ENCODE results near the gene MBTD1.
"Not testable (repeated sequence)": the region's sequence is repeated elsewhere in the genome, so short reads cannot be mapped to it uniquely, and the experiment has no call there.

The MBTD1 gene

DNA sequence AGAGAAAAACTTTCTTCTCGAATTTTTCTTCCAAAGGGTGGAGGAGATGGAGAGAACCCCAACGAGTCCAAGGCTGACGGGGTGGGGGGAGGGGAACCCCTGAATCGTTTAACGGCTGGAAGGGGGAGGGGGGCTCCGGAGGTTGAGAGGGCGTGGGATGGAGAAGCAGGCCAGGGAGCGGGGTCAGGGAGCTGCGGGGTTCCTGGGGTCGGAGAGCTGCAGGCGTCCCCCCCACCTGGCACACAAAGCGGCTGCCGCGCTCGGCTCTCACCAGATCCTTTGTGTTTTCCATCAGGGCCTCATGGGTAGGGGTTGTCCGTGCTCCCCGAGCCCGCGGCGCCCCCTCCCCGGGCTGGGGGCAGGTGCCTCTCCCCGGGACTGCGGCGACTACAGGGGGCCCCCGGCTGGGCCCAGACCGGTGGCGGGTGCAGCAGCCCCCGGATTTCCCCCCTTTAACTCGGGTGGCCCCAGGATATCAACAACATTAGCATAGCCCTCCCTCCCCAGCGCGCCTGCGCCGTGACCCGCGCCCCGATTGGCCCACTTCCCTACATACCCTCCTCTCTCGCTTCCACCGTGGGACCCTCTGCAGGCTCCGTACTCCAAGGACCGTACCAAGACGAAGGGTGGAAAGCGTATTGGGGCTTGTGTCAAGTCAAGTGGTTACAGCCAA is at the start of gene MBTD1:
TSS of gene MBTD1 (minus strand) at position 486 of the 673 bp plus-strand sequence. CDS start 34,888 bp downstream, outside the sequence.
- DNase-seq (ENCODE audit: low read depth in 2 of 2) = peak; percentile 84 to 89

DNA sequence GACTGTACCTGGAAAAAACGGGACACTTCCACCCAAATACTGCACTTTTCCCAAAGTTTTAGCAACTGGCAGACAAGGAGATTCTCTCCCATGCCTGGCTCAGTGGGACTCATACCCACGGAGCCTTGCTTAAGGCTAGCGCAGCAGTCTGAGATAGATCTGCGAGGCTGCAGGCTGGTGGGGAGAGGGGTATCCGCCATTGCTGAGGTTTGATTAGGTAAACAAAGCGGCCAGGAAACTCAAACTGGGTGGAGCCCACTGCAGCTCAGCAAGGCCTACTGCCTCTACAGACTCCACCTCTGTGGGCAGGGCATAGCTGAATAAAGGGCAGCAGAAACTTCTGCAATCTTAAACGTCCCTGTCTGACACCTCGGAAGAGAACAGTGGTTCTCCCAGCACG is 45.3 kb upstream of the MBTD1 start:
- no peak for DNase-seq (ENCODE audit: low read depth in 2 of 2)

DNA sequence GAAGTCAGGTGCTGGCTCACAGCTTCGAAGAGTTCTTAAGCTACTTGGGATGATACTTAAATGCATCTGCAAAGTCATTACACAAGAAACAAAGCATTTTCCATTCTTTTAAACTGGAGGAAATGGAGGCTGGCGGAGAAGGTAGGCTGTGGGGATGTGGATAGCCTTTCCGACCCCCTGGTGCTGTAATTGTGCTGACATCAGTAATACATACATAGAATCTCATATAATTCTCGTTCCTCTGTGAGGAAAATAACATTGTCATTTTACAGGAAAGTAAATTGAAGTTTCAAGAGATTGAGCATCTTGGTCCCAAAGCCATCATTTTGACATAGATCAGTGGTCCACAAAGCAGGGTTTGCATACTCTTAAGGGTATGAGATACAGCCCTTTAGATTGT is 40.0 kb upstream of the MBTD1 start:
- no peak for DNase-seq (ENCODE audit: low read depth in 2 of 2)

DNA sequence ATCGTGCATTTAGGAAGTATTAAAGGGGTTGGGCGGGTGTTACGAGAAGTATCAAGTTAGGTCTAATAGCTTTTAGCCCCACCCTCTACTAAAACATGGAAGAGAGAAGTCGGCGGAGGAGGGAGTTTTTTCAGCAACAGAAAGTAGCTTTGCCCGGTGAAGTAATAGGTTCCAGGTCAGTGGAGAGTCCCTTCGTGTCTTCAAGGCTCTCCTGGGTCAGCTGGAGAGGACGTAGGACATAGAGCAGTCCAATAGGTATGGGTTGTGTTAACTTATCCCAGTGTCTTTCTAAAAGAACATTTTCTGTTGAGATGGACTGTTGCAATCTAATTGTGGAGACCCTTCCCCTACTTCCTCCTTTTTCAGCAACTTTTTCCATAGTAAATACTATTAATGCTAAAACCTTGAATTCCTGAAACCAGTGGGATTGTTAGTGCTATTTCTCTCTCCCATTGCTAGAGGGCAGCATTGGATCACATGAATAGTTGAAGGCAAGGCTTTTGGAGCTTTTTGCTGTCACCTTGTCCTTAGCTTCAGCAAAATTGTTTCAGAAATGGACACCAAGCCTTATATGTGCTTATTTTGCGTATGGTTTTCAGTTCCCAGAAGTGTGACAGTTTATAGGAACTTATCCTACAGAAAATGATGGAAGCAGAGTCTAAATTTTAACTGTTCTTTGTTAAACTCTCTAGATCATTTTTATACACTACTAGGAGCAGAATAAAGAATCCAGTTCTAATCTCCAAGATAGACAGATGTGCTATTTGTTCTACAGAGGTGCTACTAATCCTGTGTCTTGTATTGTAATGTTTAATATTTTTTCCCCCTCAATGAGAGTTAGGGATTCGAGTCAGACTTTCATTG is 38.9 kb upstream of the MBTD1 start:
- DNase-seq (ENCODE audit: low read depth in 2 of 2) = no peak

DNA sequence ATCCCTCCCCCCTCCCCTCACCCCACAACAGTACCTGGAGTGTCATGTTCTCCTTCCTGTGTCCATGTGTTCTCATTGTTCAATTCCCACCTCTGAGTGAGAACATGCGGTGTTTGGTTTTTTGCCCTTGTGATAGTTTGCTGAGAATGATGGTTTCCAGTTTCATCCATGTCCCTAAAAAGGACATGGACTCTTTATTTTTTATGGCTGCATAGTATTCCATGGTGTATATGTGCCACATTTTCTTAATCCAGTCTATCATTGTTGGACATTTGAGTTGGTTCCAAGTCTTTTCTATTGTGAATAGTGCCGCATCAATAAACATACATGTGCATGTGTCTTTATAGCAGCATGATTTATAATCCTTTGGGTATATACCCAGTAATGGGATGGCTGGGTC is 34.5 kb upstream of the MBTD1 start:
- not testable (repeated sequence) for DNase-seq (ENCODE audit: low read depth in 2 of 2)

DNA sequence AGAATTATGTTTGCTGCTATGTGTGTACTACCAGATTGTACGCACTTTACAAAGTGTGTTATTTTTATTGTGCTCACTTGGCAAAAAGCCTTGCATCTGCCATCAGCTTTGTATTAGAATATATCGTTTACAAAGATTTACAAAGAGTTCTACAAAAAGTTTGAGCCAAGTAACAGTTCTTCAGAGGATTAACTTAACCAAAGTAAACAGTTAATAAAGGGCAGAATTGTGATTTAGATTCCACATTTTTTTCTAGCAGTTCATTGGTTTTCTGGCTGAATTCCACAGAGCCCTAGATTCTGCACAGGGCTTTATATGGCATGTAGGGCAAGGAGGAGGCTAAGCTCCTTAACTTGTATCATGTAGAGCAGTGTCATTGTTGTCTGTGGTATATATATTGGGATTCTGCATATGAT is 29.9 kb upstream of the MBTD1 start:
- DNase-seq (ENCODE audit: low read depth in 2 of 2) = no peak

DNA sequence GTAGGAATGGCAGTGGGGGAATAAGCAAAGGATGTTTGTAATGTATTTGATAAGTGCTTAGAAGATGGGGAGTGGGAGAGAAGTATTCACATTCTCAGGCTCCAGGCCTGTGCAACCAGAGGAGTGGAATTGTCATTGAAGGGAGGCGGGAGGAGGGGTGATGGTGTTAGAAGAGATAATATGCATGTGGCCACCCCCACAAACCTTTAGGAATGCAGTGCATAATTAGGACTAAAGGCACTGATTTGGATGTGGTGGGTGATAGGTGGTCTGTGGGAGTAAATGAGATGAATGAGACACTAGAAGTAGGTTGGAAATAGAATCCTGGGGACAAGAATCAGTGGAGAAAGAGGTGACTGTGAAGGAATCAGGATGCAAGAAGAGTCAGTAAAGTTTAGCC is 27.6 kb upstream of the MBTD1 start:
- DNase-seq (ENCODE audit: low read depth in 2 of 2) = no peak

DNA sequence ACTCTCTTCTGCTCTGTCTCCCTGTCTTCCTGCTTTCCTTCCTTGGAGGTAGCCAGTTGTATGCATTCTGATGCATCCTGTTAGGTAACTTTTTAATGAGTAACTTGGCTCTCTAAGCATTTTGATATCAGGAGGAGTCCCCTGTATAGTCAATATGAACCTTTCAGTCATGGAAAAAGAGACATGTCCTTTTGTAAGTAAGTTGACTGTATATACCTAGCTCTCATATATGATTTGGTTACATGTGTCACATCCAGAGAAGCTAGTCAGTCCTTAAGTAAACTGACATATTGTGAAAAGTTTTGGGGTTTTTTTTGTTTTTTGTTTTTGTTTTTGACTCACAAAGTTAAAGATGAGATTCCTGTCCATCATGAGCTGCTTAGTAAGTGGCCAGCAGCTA is 19.3 kb upstream of the MBTD1 start:
- no peak for DNase-seq (ENCODE audit: low read depth in 2 of 2)

DNA sequence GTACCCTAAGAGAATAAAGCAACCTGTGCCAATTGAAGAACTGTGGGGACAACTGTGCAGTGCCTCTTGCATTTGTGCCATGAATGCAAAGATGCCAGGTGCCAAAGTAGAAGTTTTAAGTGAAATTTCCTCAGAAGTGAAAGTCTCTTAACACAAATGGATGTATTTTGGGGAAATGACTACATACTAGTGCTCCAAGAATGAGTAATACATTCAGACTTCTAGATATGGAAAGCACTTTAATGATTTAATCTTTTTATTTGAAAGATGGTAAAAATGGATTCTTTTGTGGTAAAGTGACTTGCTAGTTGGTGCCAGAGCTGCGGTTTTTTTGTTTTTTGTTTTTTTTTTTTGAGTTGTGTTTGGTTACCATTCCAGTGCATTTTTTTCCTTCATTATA is 15.5 kb upstream of the MBTD1 start:
- DNase-seq (ENCODE audit: low read depth in 2 of 2) = no peak

DNA sequence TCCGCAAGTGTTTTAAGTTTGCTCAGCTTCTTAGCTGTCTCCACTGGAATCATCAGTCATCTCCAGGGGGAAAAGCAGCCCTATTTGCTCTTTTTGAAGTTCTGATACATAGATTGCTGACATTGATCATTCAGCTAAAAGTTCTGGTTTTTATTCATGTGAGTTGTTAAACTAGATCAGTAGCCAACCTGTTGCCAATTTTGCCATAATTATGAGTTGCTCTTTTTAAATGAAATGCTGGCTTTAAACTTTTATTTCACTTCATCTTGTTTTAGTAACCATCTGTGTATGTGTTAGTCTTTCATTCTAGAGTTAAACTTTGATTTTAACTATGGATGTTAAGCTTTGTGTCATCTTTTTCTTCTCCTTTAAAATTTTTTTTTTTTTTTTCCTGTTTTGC is 13.0 kb upstream of the MBTD1 start:
- no peak for DNase-seq (ENCODE audit: low read depth in 2 of 2)

DNA sequence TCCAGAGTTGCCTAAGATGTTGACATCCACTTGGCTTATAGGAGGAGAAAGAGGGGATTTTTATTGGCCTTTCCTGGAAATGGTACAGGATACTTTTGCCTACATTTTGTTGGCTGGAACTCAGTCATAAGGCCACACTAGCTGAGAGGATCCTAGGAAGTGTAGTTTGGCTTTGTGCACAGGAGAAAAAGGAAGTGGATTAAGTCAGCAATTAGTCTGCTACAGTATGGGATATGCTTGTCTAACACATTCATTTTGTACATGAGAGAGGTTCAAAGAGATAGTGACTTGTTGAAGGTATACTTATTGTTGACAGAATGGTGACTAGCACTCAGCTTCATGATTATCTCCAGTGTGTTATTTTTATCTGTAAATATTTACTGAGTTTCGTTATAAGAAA is 10.8 kb upstream of the MBTD1 start:
- DNase-seq (ENCODE audit: low read depth in 2 of 2) = no peak

DNA sequence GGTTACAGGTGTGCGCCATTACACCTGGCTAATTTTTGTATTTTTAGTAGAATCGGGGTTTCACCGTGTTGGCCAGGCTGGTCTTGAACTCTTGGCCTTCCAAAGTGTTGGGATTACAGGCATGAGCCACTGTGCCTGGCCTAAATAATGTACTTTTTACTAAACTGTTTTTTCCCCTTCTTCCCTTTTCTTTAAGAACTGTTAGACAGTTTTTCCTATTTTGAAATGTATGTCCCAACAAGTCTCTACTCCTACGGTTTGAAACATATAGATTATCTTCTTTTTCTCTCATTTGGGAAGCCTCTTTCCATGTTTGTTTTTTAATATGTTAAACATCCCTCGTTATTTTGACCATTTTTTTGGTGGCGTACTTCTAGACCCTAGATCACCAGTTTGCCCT is 10.1 kb upstream of the MBTD1 start:
- DNase-seq (ENCODE audit: low read depth in 2 of 2) = no peak

DNA sequence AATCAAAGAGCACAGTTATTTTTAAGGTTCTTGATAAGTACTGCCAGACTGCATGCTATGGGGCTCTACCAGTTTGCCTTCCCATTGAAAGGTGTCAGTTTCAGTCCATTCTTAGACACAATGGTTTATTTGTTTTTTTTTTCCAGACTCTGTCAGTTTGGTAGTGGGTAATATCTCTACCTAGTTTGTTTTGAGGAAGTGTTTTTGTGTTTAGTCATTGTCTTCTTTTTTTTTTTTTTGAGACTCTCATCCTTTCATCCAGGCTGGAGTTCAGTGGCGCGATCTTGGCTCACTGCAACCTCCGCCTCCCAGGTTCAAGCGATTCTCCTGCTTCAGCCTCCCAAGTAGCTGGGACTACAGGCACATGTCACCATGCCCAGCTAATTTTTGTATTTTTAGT is 4.6 kb upstream of the MBTD1 start:
- DNase-seq (ENCODE audit: low read depth in 2 of 2) = not testable (repeated sequence)

DNA sequence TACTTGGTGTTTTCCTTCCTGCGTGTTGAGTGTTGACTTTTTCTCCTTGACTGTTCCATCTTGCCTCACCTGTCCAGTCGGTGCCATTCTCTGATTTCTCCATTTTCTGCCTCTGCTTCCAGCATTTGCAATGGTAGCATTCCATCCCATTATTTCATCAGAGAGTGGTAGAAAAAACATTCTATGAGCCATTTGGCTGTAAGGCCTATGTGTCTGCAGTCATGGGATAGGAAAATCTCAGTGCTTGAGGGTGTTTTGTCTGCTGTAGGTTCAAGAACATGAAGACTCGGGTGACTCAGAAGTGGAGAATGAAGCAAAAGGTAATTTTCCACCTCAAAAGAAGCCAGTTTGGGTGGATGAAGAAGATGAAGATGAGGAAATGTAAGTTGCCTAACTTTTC is 3.2 kb upstream of the MBTD1 start:
- no peak for DNase-seq (ENCODE audit: low read depth in 2 of 2)

DNA sequence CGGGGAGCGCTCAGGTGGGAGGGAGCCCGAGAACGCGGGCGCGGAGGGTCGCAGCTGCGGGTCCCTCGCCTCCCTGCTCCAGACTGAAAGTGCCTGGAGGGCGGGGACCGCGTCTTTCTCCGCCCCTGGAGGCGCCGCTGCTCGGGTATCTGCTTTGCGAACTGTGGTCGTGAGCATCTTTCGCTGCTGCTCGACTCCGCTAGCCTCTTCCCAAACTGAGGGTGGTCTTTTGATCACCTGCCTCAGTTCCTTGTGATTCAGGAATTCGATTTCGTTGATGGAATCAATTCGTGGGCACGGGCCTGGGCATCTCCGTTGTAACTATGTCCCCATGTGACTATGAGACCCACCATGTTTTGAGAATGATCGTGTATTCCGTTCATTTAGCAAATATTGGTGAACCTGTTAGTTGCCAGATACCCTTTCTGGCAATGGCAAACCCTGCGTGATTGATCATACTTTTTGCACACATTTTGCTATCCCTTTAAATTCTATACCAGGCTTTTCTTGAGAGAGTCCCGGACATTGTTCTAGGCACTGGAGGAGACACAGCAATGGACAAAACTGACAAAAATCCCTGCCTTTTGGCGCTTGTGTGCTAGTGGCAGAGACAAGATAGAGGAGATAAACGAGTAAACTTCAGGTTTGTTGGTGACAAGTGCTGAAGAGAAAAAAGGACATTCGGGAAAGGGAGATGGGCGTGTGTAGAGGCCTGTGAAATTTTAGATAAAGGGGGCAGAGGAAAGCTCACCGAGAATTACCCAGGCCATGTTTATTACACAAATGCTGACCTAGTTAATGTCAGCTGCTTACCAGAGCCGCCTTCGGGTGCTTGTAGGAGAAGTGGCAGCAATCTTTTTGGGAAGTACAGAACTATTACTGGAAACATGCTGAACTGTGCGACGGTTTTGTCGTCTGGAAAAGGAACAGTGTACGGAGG is 1.4 kb upstream of the MBTD1 start:
- DNase-seq (ENCODE audit: low read depth in 2 of 2) = peak in 1 of 2 experiments; percentile 55

DNA sequence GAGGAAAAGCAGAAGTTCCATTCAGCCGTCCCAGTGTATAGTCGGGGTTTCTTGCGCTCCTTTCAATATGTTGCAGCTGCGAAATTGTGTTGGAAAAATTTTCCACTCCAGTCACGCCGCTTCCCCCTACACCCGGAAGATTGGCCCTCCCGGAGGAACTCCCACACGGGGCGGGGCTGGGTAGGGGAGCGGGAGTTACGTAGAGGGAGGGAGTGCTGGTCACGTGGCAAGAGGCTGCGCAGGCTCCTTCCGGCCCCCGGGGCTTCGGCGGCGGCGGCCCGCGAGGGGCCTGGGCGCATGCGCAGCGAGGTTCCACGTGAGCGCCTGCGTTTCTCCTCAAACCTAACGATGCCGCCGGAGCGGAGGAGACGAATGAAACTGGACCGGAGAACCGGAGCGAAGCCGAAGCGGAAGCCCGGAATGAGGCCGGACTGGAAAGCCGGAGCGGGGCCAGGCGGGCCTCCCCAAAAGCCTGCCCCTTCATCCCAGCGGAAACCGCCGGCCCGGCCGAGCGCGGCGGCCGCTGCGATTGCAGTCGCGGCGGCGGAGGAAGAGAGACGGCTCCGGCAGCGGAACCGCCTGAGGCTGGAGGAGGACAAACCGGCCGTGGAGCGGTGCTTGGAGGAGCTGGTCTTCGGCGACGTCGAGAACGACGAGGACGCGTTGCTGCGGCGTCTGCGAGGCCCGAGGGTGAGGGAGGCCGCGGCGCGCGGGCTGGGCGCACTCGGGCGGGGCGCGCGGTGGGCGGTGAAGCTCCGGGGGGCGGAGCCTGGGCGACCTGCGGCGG is 581 bp upstream of the MBTD1 start, which contains the start of gene UTP18:
TSS of gene UTP18 (plus strand) at position 310 of the 787 bp plus-strand sequence. CDS start at position 349, 39 bp downstream.
- DNase-seq (ENCODE audit: low read depth in 2 of 2) = peak; percentile 91 to 92

DNA sequence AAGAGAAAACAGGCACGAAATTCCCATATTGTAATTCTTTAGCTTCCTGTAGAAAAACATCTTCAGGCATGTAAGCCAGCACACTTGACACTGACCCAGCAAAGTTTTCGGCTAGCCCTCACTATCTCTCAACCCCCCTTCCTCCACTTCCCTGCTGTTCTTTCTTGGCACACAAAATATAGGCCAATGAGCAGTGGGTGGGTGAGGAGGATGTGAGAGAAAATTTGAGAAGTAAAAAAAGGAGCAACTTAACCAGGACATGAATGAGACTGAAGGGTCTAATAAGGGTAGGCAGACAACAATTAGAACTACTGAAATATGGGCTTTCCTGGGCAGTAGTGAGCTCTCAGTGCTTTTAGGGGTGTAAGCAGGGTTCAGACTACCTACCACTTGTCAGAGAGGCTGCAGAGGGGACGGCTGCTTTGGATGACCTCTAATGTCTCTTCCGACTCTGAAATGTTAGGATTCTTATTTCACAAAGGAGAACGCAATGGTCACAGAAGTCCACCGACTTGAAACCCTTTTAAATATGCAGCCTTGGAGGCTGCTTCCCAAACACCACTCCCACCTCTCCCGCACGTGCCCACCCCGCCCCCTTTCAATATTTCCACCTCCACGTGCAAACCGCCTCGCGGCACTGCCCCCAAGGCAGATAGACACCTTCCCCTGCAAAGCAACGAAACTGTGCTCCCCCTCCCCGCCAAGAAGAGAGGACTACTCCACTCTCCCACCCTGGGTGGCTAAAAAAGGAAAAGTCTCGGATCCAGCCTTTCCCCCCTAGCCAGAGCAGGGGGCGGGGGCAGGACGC is 889 bp downstream of the MBTD1 start:
- peak in 1 of 2 experiments; percentile 7 for DNase-seq (ENCODE audit: low read depth in 2 of 2)

DNA sequence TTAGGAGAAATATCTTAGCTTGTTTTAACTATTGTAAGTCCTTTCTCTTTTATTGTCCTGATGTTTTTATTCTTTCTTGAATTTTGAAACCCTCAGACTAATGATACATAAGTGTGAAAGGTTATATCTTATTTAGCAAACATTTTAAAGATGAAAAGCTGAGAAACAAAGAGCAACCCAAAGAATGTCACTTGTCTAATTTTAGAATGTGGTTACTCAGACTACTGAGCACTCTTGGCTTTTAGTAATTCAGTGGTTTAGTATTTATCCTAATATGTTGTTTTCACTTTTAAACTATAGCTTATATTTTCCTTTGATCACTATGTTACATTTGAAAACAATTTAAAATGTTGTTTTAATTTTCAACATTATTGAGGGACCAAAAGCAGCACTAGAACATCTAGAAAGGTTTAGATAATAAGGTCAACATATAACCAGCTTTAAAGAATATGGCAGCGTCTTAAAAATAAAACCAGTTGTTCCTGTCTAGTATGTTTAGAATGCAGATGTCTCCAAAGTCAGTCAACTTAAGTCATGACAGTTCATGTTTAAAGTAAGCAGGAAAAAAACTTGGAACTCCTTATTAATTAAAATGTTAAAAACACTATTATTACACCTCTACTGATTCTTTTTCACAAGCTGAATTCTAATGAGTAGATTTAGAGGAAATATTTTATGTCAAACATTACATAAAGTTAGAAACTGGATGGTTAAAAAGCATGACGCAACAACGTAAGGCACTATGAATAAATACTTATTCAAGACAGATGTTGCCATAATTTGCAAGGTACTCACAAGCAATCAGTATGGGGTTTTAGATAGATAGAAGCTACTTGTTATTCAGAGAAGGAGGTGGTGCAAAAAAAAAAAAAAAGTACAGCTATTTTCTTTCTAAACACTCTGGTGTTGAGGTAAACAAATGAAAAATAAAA is 2.4 kb downstream of the MBTD1 start:
- no peak for DNase-seq (ENCODE audit: low read depth in 2 of 2)

DNA sequence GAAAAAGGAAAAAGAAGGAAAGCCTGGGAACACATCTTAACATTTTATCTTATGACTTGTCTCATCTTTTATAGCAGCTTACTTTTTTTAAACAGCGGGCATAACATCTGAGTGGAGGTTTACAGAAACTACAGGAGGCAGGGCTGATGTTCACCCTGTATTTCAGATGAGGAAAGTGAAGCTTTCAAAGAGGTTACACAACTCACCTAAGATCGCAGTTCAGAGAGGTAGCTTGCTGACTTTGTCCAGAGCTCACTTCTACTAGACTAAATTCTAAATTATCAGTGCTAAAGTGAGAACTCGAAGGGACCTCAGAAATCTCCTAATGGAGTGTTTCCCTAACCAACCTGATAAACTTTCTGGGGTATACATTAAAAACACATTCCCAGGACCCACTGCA is 3.7 kb downstream of the MBTD1 start:
- no peak for DNase-seq (ENCODE audit: low read depth in 2 of 2)
